ENCODE data around the gene CCSER1.

Gene CCSER1

DNA sequence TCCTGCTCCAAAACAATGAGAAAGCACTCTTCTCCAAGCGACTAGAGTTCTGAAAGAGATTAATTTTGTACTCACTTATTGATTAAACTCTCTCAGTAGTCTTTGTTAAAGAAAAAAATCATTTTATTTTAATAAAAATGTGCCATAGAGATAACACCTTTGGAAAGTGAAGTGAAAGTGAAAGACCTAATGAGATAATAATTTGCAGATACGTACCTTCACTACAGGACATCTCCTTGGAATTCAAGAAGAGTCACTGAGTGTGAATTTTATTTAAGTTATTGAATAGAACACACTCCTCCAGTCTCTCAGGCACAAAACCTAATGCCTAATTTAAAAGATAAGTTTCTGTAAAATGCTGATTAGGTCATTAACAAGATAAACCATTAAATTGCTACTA, 1106.0 kb downstream of the CCSER1 start:
- no peaks in the 10 kb centered on the region for H3F3A ChIP-seq (ENCODE audit: low read depth)
- no peak overlapping the region for H3K9ac ChIP-seq (ENCODE audit: low read depth, low read length, poor library complexity, severe bottlenecking)
- no peaks in the 10 kb centered on the region for H3K36me3 ChIP-seq (ENCODE audit: insufficient read depth, low read length)
- no peaks in the 10 kb centered on the region for H3K27me3 ChIP-seq (ENCODE audit: insufficient read depth, low read length, poor library complexity, severe bottlenecking)
- no peaks in the 10 kb centered on the region for H3K9me2 ChIP-seq (replicated peaks; ENCODE audit: low read depth, low read length)
- H3K79me2 ChIP-seq (ENCODE audit: insufficient read depth, low read length) = no peaks in the 10 kb centered on the region
- peak overlapping the region; percentile 27 for H3K4me2 ChIP-seq (ENCODE audit: low read depth, low read length, poor library complexity, severe bottlenecking)
- no peaks in the 10 kb centered on the region for H4K20me1 ChIP-seq (ENCODE audit: insufficient read depth, low read length, poor library complexity, severe bottlenecking)
- H3K4me3 ChIP-seq (ENCODE audit: low read length, poor library complexity, severe bottlenecking) = no peak overlapping the region
- H3K4me1 ChIP-seq (ENCODE audit: insufficient read depth, low read length, poor library complexity, severe bottlenecking) = no peaks in the 10 kb centered on the region
- H2AFZ ChIP-seq (ENCODE audit: low read length) = no peak overlapping the region; the same call in 1 of the 2 replicates
- no peak for TF ChIP-seq EZH2phosphoT487 (IDR thresholded peaks at IDR 0.05; ENCODE audit: borderline replicate concordance)
- TF ChIP-seq, protein P1, sequence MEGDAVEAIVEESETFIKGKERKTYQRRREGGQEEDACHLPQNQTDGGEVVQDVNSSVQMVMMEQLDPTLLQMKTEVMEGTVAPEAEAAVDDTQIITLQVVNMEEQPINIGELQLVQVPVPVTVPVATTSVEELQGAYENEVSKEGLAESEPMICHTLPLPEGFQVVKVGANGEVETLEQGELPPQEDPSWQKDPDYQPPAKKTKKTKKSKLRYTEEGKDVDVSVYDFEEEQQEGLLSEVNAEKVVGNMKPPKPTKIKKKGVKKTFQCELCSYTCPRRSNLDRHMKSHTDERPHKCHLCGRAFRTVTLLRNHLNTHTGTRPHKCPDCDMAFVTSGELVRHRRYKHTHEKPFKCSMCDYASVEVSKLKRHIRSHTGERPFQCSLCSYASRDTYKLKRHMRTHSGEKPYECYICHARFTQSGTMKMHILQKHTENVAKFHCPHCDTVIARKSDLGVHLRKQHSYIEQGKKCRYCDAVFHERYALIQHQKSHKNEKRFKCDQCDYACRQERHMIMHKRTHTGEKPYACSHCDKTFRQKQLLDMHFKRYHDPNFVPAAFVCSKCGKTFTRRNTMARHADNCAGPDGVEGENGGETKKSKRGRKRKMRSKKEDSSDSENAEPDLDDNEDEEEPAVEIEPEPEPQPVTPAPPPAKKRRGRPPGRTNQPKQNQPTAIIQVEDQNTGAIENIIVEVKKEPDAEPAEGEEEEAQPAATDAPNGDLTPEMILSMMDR (conservative IDR thresholded peaks at IDR 0.05; ENCODE audit: low read length) = no peak
- H3K9me3 ChIP-seq (ENCODE audit: insufficient read depth, low read depth, low read length) = no peaks in the 10 kb centered on the region

DNA sequence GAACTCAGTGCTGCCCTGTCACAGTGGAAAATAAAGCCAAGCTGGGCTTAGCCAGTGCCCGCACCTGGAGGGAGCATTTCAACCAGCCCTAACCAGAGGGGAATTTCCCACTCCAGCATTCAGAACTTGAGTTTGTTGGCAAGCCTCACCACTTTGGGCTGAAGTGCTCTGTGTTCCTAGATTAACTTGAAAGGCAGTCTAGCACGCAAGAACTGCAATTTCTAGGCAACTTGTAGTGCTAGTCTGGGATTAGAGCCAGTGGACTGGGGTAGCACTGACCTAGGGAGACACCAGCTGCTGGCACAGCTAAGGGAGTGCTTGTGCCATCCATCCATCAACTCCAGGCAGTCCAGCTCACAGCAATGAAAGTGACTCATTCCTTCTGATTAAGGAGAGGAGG, 1115.9 kb downstream of the CCSER1 start:
- Histone ChIP-seq H3K4me3 (ENCODE audit: low read length, poor library complexity, severe bottlenecking) (no peak overlapping the region), H3F3A (ENCODE audit: low read depth) (no peaks in the 10 kb centered on the region), H3K36me3 (ENCODE audit: insufficient read depth, low read length) (no peaks in the 10 kb centered on the region), H4K20me1 (ENCODE audit: insufficient read depth, low read length, poor library complexity, severe bottlenecking) (no peaks in the 10 kb centered on the region), H3K4me1 (ENCODE audit: insufficient read depth, low read length, poor library complexity, severe bottlenecking) (no peaks in the 10 kb centered on the region), H3K4me2 (ENCODE audit: low read depth, low read length, poor library complexity, severe bottlenecking) (no peak overlapping the region), H2AFZ (ENCODE audit: low read length) (no peak overlapping the region), H3K79me2 (ENCODE audit: insufficient read depth, low read length) (no peaks in the 10 kb centered on the region), H3K27me3 (ENCODE audit: insufficient read depth, low read length, poor library complexity, severe bottlenecking) (no peaks in the 10 kb centered on the region), H3K9ac (ENCODE audit: low read depth, low read length, poor library complexity, severe bottlenecking) (no peak overlapping the region), H3K9me2 (replicated peaks; ENCODE audit: low read depth, low read length) (no peaks in the 10 kb centered on the region), H3K9me3 (ENCODE audit: insufficient read depth, low read depth, low read length) (no peaks in the 10 kb centered on the region)
- TF ChIP-seq, protein P1 (conservative IDR thresholded peaks at IDR 0.05; ENCODE audit: low read length) = no peak
- no peak for TF ChIP-seq EZH2phosphoT487 (IDR thresholded peaks at IDR 0.05; ENCODE audit: borderline replicate concordance)

DNA sequence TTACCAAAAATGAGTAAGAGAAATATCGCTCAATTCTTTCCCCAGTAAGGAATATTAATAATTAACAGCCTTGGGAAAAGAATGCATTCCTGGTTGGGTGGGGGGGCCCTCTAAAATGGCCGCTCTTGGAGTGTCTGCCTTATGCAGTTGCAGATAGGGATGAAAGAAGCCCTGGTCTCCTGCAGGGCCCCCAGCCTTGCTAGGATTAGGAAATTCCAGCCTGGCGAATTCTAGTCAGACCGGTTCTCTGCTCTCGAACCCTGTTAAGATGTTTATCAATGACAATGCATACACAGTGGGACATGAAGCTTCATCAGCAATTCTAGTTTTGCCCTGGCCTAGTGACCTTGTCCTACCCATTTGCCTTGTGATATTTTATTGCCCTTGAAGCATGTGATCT, 1128.8 kb downstream of the CCSER1 start:
- TF ChIP-seq, protein P1 (conservative IDR thresholded peaks at IDR 0.05; ENCODE audit: low read length) = no peak
- TF ChIP-seq EZH2phosphoT487 (IDR thresholded peaks at IDR 0.05; ENCODE audit: borderline replicate concordance) = no peak
- Histone ChIP-seq H4K20me1 (ENCODE audit: insufficient read depth, low read length, poor library complexity, severe bottlenecking) (no peaks in the 10 kb centered on the region), H3K4me3 (ENCODE audit: low read length, poor library complexity, severe bottlenecking) (no peak overlapping the region), H2AFZ (ENCODE audit: low read length) (no peak overlapping the region), H3K79me2 (ENCODE audit: insufficient read depth, low read length) (no peaks in the 10 kb centered on the region), H3K4me2 (ENCODE audit: low read depth, low read length, poor library complexity, severe bottlenecking) (no peak overlapping the region), H3K36me3 (ENCODE audit: insufficient read depth, low read length) (no peaks in the 10 kb centered on the region), H3F3A (ENCODE audit: low read depth) (no peaks in the 10 kb centered on the region), H3K9me3 (ENCODE audit: insufficient read depth, low read depth, low read length) (no peaks in the 10 kb centered on the region), H3K27me3 (ENCODE audit: insufficient read depth, low read length, poor library complexity, severe bottlenecking) (no peaks in the 10 kb centered on the region), H3K9me2 (replicated peaks; ENCODE audit: low read depth, low read length) (no peaks in the 10 kb centered on the region; the same call in 1 of the 2 replicates), H3K4me1 (ENCODE audit: insufficient read depth, low read length, poor library complexity, severe bottlenecking) (no peaks in the 10 kb centered on the region), H3K9ac (ENCODE audit: low read depth, low read length, poor library complexity, severe bottlenecking) (no peak overlapping the region)

Data from Loucy (cell line).